Measurements from ENCODE around the gene ATP13A3.

DNA sequence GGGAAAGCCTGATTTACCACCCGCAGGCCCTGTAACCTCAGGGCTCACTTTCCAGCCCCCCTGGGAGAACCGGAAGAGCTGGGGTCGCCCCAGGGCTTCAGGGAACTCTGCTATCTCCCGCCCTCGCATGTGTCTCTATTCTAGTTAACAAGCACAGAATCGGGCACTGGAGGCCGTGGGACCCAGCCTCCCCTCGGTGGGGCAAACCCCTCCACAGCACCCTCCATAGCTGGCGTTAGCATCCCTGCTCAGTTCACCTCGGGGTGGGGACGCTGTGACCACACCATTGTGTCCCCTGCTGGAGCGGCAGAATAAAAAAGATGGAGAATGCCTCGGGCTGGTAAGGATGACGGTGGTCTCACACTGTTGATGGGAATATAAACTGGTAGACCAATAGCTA lies 113.8 kb downstream of the ATP13A3 start:
- TF ChIP-seq BHLHE40 (IDR thresholded peaks at IDR 0.05; ENCODE audit: borderline replicate concordance) (no peak), SUZ12 (IDR thresholded peaks at IDR 0.05) (no peak), FOXA1 (IDR thresholded peaks at IDR 0.05) (no peak), FOXK2 (IDR thresholded peaks at IDR 0.05) (no peak), ARNT (IDR thresholded peaks at IDR 0.05) (no peak), SP1 (IDR thresholded peaks at IDR 0.05) (no peak)

All from HEK293T (cell line).